GM23338 (cell line): ENCODE results near the gene HCN1. TPM values are rescaled to one million over a fixed set of nuclear protein-coding genes. Genes with fewer than 3 reads are reported as not detected.

Experiments used
- ATAC-seq: fragments of 200-7000 bp; cut with Tn5 transposase; 3 replicates; pipeline ENCODE4 v1.9.1; 2020
- DNase-seq: peaks from one replicate; pipeline ENCODE4 v3.0.0-alpha.2; 2015; ENCODE audit warnings: low spot score
- H2AFZ ChIP-seq: fragments of 200-600 bp; sonication (generic); 2 replicates; pipeline ENCODE4 v1.8.0; 2016; ENCODE audit warnings: antibody characterized with exemption, mild to moderate bottlenecking, moderate library complexity
- H3F3A ChIP-seq: fragments of 200-600 bp; sonication (generic); replicated peaks from 2 replicates; pipeline ENCODE4 v1.8.0; 2017; ENCODE audit warnings: antibody characterized with exemption, mixed run types, low read depth
- H3K27ac ChIP-seq: fragments of 200-600 bp; sonication (generic); 2 replicates; pipeline ENCODE4 v1.6.1; 2016; ENCODE audit warnings: low read depth
- H3K27me3 ChIP-seq: fragments of 200-600 bp; sonication (generic); 2 replicates; pipeline ENCODE4 v1.8.0; 2016; ENCODE audit warnings: mild to moderate bottlenecking, mixed run types, moderate library complexity; ENCODE audit not compliant: insufficient read depth
- H3K36me3 ChIP-seq: fragments of 200-600 bp; sonication (generic); 2 replicates; pipeline ENCODE4 v1.8.0; 2016; ENCODE audit warnings: mild to moderate bottlenecking; ENCODE audit not compliant: insufficient read depth
- H3K4me1 ChIP-seq: fragments of 200-600 bp; sonication (generic); 2 replicates; pipeline ENCODE4 v1.8.0; 2016; ENCODE audit warnings: mild to moderate bottlenecking, moderate library complexity; ENCODE audit not compliant: insufficient read depth
- H3K4me2 ChIP-seq: fragments of 200-600 bp; sonication (generic); 2 replicates; pipeline ENCODE4 v1.7.1; 2017; ENCODE audit warnings: mixed run types
- H3K4me3 ChIP-seq: fragments of 200-600 bp; sonication (generic); 2 replicates; pipeline ENCODE4 v1.6.1; 2016; ENCODE audit warnings: mixed run types
- H3K79me2 ChIP-seq: fragments of 200-600 bp; sonication (generic); replicated peaks from 2 replicates; pipeline ENCODE4 v1.8.0; 2017; ENCODE audit warnings: mild to moderate bottlenecking; ENCODE audit not compliant: insufficient read depth
- H3K9me2 ChIP-seq: fragments of 200-600 bp; sonication (generic); 2 replicates; pipeline ENCODE4 v1.8.0; 2017; ENCODE audit not compliant: insufficient read depth
- H4K20me1 ChIP-seq: fragments of 200-600 bp; sonication (generic); replicated peaks from 2 replicates; pipeline ENCODE4 v1.8.0; 2017; ENCODE audit warnings: mild to moderate bottlenecking; ENCODE audit not compliant: insufficient read depth
- H3K27ac Mint-ChIP-seq: 2 replicates; pipeline ENCODE4 v1.8.0; 2020; ENCODE audit warnings: inconsistent platforms, mild to moderate bottlenecking, moderate library complexity, mixed read lengths
- H3K27me3 Mint-ChIP-seq: 3 replicates; pipeline ENCODE4 v1.8.0; 2022; ENCODE audit warnings: low read depth, mild to moderate bottlenecking, moderate library complexity, mixed read lengths, inconsistent platforms; ENCODE audit not compliant: insufficient read depth, poor library complexity
- H3K36me3 Mint-ChIP-seq: 3 replicates; pipeline ENCODE4 v1.8.0; 2021; ENCODE audit warnings: low read depth, mild to moderate bottlenecking, inconsistent platforms, moderate library complexity, mixed read lengths
- H3K4me1 Mint-ChIP-seq: 3 replicates; pipeline ENCODE4 v1.8.0; 2020; ENCODE audit warnings: mild to moderate bottlenecking, inconsistent platforms, mixed read lengths
- H3K4me3 Mint-ChIP-seq: 3 replicates; pipeline ENCODE4 v1.8.0; 2021; ENCODE audit warnings: moderate library complexity, mild to moderate bottlenecking, inconsistent platforms, mixed read lengths
- H3K9me3 Mint-ChIP-seq: 3 replicates; pipeline ENCODE4 v1.8.0; 2020; ENCODE audit warnings: moderate library complexity, mild to moderate bottlenecking, inconsistent platforms, mixed read lengths
- CREB1 ChIP-seq: fragments of 250-450 bp; sonication (Bioruptor Pico); IDR thresholded peaks from 2 replicates; pipeline ENCODE4 v1.5.0; 2020; ENCODE audit warnings: low read depth, mild to moderate bottlenecking, moderate library complexity
- CTCF ChIP-seq, 2 experiments: fragments of 200-600 bp in 1 of 2; sonication (generic) in 1 of 2; conservative IDR thresholded peaks; 2 replicates each; pipeline versions ENCODE4 v1.5.1 to v1.6.1; 2016 to 2017; ENCODE audit warnings: antibody characterized with exemption in 2 of 2, low read depth in 2 of 2, mild to moderate bottlenecking in 2 of 2, moderate library complexity in 1 of 2
- EZH2 ChIP-seq: fragments of 200-600 bp; sonication (generic); IDR thresholded peaks from one replicate; pipeline ENCODE4 v1.8.0; 2017; ENCODE audit warnings: antibody characterized with exemption, mild to moderate bottlenecking, low read depth; ENCODE audit not compliant: unreplicated experiment
- EZH2phosphoT487 ChIP-seq: fragments of 200-600 bp; sonication (generic); IDR thresholded peaks from one replicate; pipeline ENCODE4 v1.8.1; 2018; ENCODE audit warnings: antibody characterized with exemption; ENCODE audit not compliant: unreplicated experiment
- JUNB ChIP-seq: IDR thresholded peaks from one replicate; pipeline ENCODE4 v1.6.1; 2016; ENCODE audit warnings: antibody characterized with exemption; ENCODE audit not compliant: unreplicated experiment
- REST ChIP-seq: IDR thresholded peaks from one replicate; pipeline ENCODE4 v1.6.1; 2018; ENCODE audit warnings: antibody characterized with exemption; ENCODE audit not compliant: unreplicated experiment
- STAT1 ChIP-seq: IDR thresholded peaks from one replicate; pipeline ENCODE4 v1.6.1; 2016; ENCODE audit warnings: antibody characterized with exemption; ENCODE audit not compliant: unreplicated experiment
- ZNF114 ChIP-seq: fragments of 250-450 bp; sonication (Bioruptor Pico); IDR thresholded peaks from 2 replicates; pipeline ENCODE4 v1.5.0; 2020; ENCODE audit warnings: mild to moderate bottlenecking, moderate library complexity
- ZNF462 ChIP-seq: fragments of 250-450 bp; sonication (Bioruptor Pico); IDR thresholded peaks from 2 replicates; pipeline ENCODE4 v1.5.0; 2020; ENCODE audit warnings: mild to moderate bottlenecking, moderate library complexity
- polyA plus RNA-seq: library from polyadenylated mRNA; unstranded; fragments of >200 nt; fragmentation: Nextera tagmentation; extraction: Ambion mirVana; gene quantifications from 2 replicates; pipeline ENCODE4 v1.2.1, GENCODE V29; 2016
- total RNA-seq: library from RNA; depleted of rRNA; stranded (reverse); fragments of >200 nt; shearing (Covaris generic); gene quantifications from 2 replicates; pipeline ENCODE4 v1.2.3, GENCODE V29; 2014

Gene HCN1
- total and polyA plus RNA-seq, 2 experiments from 2014 or later, result 2.8 to 6.9 TPM

- TF ChIP-seq ZNF462 (CRISPR knock-in tag) (no peak), REST (no peak), ZNF114 (CRISPR knock-in tag) (no peak), EZH2 (no peak), CREB1 (CRISPR knock-in tag) (no peak)
Observed at GRCh38 chr5:45335346-45335745, 360.8 kb downstream of the HCN1 start (continued).

GRCh38 chr5:45334939-45335338 is 361.2 kb downstream of the HCN1 start:
- no peaks in the 10 kb centered on the region for H3K27me3 Mint-ChIP-seq
- ATAC-seq (no peak), DNase-seq (no peak)
- H2AFZ ChIP-seq, result no peak overlapping the region
- no peak overlapping the region for H3K27ac Mint-ChIP-seq
- H3K27me3 ChIP-seq, result no peaks in the 10 kb centered on the region
- H4K20me1 ChIP-seq, result no peaks in the 10 kb centered on the region
- H3K36me3 Mint-ChIP-seq, result no peaks in the 10 kb centered on the region
- H3K4me2 ChIP-seq, result no peak overlapping the region
- H3K4me3 ChIP-seq, result no peak overlapping the region
- H3K79me2 ChIP-seq, result no peaks in the 10 kb centered on the region
- H3K4me3 Mint-ChIP-seq, result no peak overlapping the region
- no peaks in the 10 kb centered on the region for H3K36me3 ChIP-seq
- no peaks in the 10 kb centered on the region for H3K9me2 ChIP-seq
- H3K4me1 Mint-ChIP-seq, result no peaks in the 10 kb centered on the region
- H3K9me3 Mint-ChIP-seq, result no peaks in the 10 kb centered on the region
- no peaks in the 10 kb centered on the region for H3F3A ChIP-seq
- H3K27ac ChIP-seq, result no peak overlapping the region
- no peaks in the 10 kb centered on the region for H3K4me1 ChIP-seq
- TF ChIP-seq CREB1 (CRISPR knock-in tag) (no peak), REST (no peak), JUNB (no peak), EZH2phosphoT487 (no peak), ZNF114 (CRISPR knock-in tag) (no peak), CTCF (conservative IDR thresholded peaks at IDR 0.05; ENCODE audit: low read depth in 2 of 2) (no peak), STAT1 (no peak)
